NCI-H526 (cell line): ENCODE results near the gene UTP11.

Experiments used
- DNase-seq, 2 experiments: peaks; one replicate each; lab custom pipeline; 2025; lab: John Stamatoyannopoulos, UW

Gene UTP11

GRCh38 chr1:38003261-38004250, 9.0 kb upstream of the UTP11 start:
- DNase-seq, result no peak

- DNase-seq, result peak; percentile 13 to 74
Measured at GRCh38 chr1:38004284-38005108, 8.0 kb upstream of the UTP11 start.

- peak; percentile 59 to 94 for DNase-seq
Measured at GRCh38 chr1:38005195-38006007, 7.1 kb upstream of the UTP11 start, which contains the start of gene FHL3. TSS of gene FHL3 (minus strand) at chr1:38005514. CDS start at chr1:37999412, 6,102 bp downstream.

GRCh38 chr1:38006008-38006828, 6.3 kb upstream of the UTP11 start:
- peak in 1 of 2 experiments; percentile 39 for DNase-seq

- DNase-seq, result peak in 1 of 2 experiments; percentile 57
Measured at GRCh38 chr1:38009088-38009840, 3.3 kb upstream of the UTP11 start.

- no peak for DNase-seq
Measured at GRCh38 chr1:38009841-38010180, 2.7 kb upstream of the UTP11 start.

GRCh38 chr1:38013227-38013622, 691 bp downstream of the UTP11 start:
- DNase-seq, result no peak

- no peak for DNase-seq
Measured at GRCh38 chr1:38014171-38014570, 1.6 kb downstream of the UTP11 start.

- no peak for DNase-seq
Measured at GRCh38 chr1:38014724-38015424, 2.3 kb downstream of the UTP11 start.

GRCh38 chr1:38015978-38016725, 3.6 kb downstream of the UTP11 start:
- no peak for DNase-seq

GRCh38 chr1:38018864-38019343, 6.4 kb downstream of the UTP11 start:
- DNase-seq, result peak in 1 of 2 experiments; percentile 68

- no peak for DNase-seq
Measured at GRCh38 chr1:38020396-38020795, 7.9 kb downstream of the UTP11 start.

GRCh38 chr1:38021969-38022368, 9.4 kb downstream of the UTP11 start:
- no peak for DNase-seq

GRCh38 chr1:38022810-38023209, 10.3 kb downstream of the UTP11 start:
- DNase-seq, result no peak

GRCh38 chr1:38025233-38025632, 12.7 kb downstream of the UTP11 start:
- DNase-seq, result no peak

GRCh38 chr1:38025664-38026063, 13.1 kb downstream of the UTP11 start:
- no peak for DNase-seq

GRCh38 chr1:38026592-38027200, 14.2 kb downstream of the UTP11 start:
- peak in 1 of 2 experiments; percentile 83 for DNase-seq
